Osteoblast (primary cell): ENCODE results near the gene FXYD4. TPM values are rescaled to one million over a fixed set of nuclear protein-coding genes. Genes with fewer than 3 reads are reported as not detected.
A peak's percentile ranks its signal among the peaks of the same experiment; 100 is the strongest.

Experiments
- DNase-seq: peaks from one replicate; pipeline ENCODE4 v3.0.0; 2011; ENCODE audit warnings: low spot score, mixed read lengths; ENCODE audit not compliant: insufficient read length; ENCODE audit errors: missing footprints
- H2AFZ ChIP-seq: 2 replicates; pipeline ENCODE4 v1.6.0; 2011; ENCODE audit warnings: mild to moderate bottlenecking, low read length
- H3K27ac ChIP-seq: 2 replicates; pipeline ENCODE4 v1.5.1; 2011; ENCODE audit warnings: mild to moderate bottlenecking, low read depth, low read length, moderate library complexity
- H3K27me3 ChIP-seq: 2 replicates; pipeline ENCODE4 v1.6.0; 2012; ENCODE audit warnings: mild to moderate bottlenecking, control low read depth, inconsistent platforms, low read length, moderate library complexity; ENCODE audit not compliant: insufficient read depth
- H3K36me3 ChIP-seq: 2 replicates; pipeline ENCODE4 v1.5.1; 2011; ENCODE audit warnings: mild to moderate bottlenecking, low read length, control low read depth, moderate library complexity; ENCODE audit not compliant: insufficient read depth
- H3K4me1 ChIP-seq: 2 replicates; pipeline ENCODE4 v1.5.1; 2011; ENCODE audit warnings: mild to moderate bottlenecking, low read length, control low read depth, moderate library complexity; ENCODE audit not compliant: insufficient read depth
- H3K4me2 ChIP-seq: 2 replicates; pipeline ENCODE4 v1.6.0; 2011; ENCODE audit warnings: mild to moderate bottlenecking, low read length; ENCODE audit not compliant: insufficient read depth
- H3K4me3 ChIP-seq: fragments of 200-600 bp; sonication (generic); 3 replicates; pipeline ENCODE4 v1.5.1; 2012; ENCODE audit warnings: mild to moderate bottlenecking, low read length, inconsistent platforms; ENCODE audit not compliant: insufficient read depth
- H3K79me2 ChIP-seq: 2 replicates; pipeline ENCODE4 v1.6.0; 2012; ENCODE audit warnings: mild to moderate bottlenecking, low read length, control low read depth, inconsistent platforms; ENCODE audit not compliant: insufficient read depth
- H3K9me3 ChIP-seq: 2 replicates; pipeline ENCODE4 v1.5.1; 2011; ENCODE audit warnings: low read depth, low read length, control low read depth
- H4K20me1 ChIP-seq: 2 replicates; pipeline ENCODE4 v1.6.0; 2012; ENCODE audit warnings: mild to moderate bottlenecking, low read length, control low read depth; ENCODE audit not compliant: insufficient read depth
- CTCF ChIP-seq: IDR thresholded peaks from 2 replicates; pipeline ENCODE4 v1.5.1; 2011; ENCODE audit warnings: mild to moderate bottlenecking, low read depth, low read length, moderate library complexity; ENCODE audit errors: extremely low read depth
- total RNA-seq: library from RNA; depleted of rRNA; stranded (reverse); fragments of >200 nt; gene quantifications from 2 replicates; pipeline ENCODE4 v1.2.3, GENCODE V29; 2012

The FXYD4 gene
- total RNA-seq, 1 donor, result not detected

GRCh38 chr10:43362191-43362839 is 9.1 kb upstream of the FXYD4 start:
- Histone ChIP-seq H3K36me3 (no peaks in the 10 kb centered on the region), H3K4me1 (no peaks in the 10 kb centered on the region), H3K79me2 (no peaks in the 10 kb centered on the region), H2AFZ (peak overlapping the region; percentile 96), H3K4me2 (peak overlapping the region; percentile 91), H3K27ac (no peak overlapping the region), H3K27me3 (no peaks in the 10 kb centered on the region), H4K20me1 (no peaks in the 10 kb centered on the region), H3K9me3 (no peaks in the 10 kb centered on the region), H3K4me3 (peak overlapping the region; percentile 73)
- peak; percentile 95 for DNase-seq
- peak; percentile 30 for TF ChIP-seq CTCF

- no peak for TF ChIP-seq CTCF
- DNase-seq, result no peak
- no peak overlapping the region for H3K4me3 ChIP-seq
- no peaks in the 10 kb centered on the region for H3K79me2 ChIP-seq
- H3K4me2 ChIP-seq, result no peak overlapping the region
- H3K27ac ChIP-seq, result no peak overlapping the region
- no peak overlapping the region for H2AFZ ChIP-seq
- H3K9me3 ChIP-seq, result no peaks in the 10 kb centered on the region
- H3K4me1 ChIP-seq, result no peaks in the 10 kb centered on the region
- H4K20me1 ChIP-seq, result no peaks in the 10 kb centered on the region
- H3K27me3 ChIP-seq, result no peaks in the 10 kb centered on the region
- H3K36me3 ChIP-seq, result no peaks in the 10 kb centered on the region
These were observed 6.4 kb upstream of the FXYD4 start for GRCh38 chr10:43365001-43365400.

- no peak overlapping the region for H2AFZ ChIP-seq
- no peaks in the 10 kb centered on the region for H3K27me3 ChIP-seq
- no peaks in the 10 kb centered on the region for H4K20me1 ChIP-seq
- H3K27ac ChIP-seq, result no peak overlapping the region
- H3K9me3 ChIP-seq, result no peaks in the 10 kb centered on the region
- no peak overlapping the region for H3K4me3 ChIP-seq
- no peaks in the 10 kb centered on the region for H3K4me1 ChIP-seq
- H3K4me2 ChIP-seq, result no peak overlapping the region
- no peaks in the 10 kb centered on the region for H3K79me2 ChIP-seq
- no peaks in the 10 kb centered on the region for H3K36me3 ChIP-seq
- no peak for DNase-seq
- no peak for TF ChIP-seq CTCF
These were observed 1.5 kb upstream of the FXYD4 start for GRCh38 chr10:43369921-43370320.

GRCh38 chr10:43370671-43371215 is 693 bp upstream of the FXYD4 start:
- DNase-seq, result no peak
- no peaks in the 10 kb centered on the region for H3K9me3 ChIP-seq
- no peak overlapping the region for H3K27ac ChIP-seq
- no peaks in the 10 kb centered on the region for H3K27me3 ChIP-seq
- H4K20me1 ChIP-seq, result no peaks in the 10 kb centered on the region
- no peaks in the 10 kb centered on the region for H3K4me1 ChIP-seq
- no peak overlapping the region for H3K4me3 ChIP-seq
- no peak overlapping the region for H2AFZ ChIP-seq
- no peak for TF ChIP-seq CTCF
- no peak overlapping the region for H3K4me2 ChIP-seq
- H3K79me2 ChIP-seq, result no peaks in the 10 kb centered on the region
- H3K36me3 ChIP-seq, result no peaks in the 10 kb centered on the region
